Vagina (tissue), 2 donors: ENCODE data around the gene CKB. TPM values are rescaled to one million over a fixed set of nuclear protein-coding genes. Genes with fewer than 3 reads are reported as not detected.

Experiments
- DNase-seq, 2 donors: peaks; one replicate each; pipeline ENCODE4 v3.0.0-alpha.2; 2017; ENCODE audit errors: extremely low spot score in 2 of 2
- H3K27ac ChIP-seq: fragments of 200-600 bp; sonication (generic); one replicate; pipeline ENCODE4 v1.5.1; 2019
- H3K27me3 ChIP-seq: fragments of 200-600 bp; sonication (generic); one replicate; pipeline ENCODE4 v1.5.1; 2019
- H3K36me3 ChIP-seq, 2 donors: fragments of 200-600 bp; sonication (generic); one replicate each; pipeline ENCODE4 v1.5.1; 2017 to 2019
- H3K4me1 ChIP-seq: fragments of 200-600 bp; sonication (generic); one replicate; pipeline ENCODE4 v1.5.1; 2019
- H3K4me3 ChIP-seq, 2 donors: fragments of 200-600 bp; sonication (generic); 1 replicate in 1 of 2; 2 replicates in 1 of 2; pipeline ENCODE4 v1.5.1; 2016 to 2019
- H3K9me3 ChIP-seq: fragments of 200-600 bp; sonication (generic); one replicate; pipeline ENCODE4 v1.5.1; 2019
- POLR2A ChIP-seq, 2 donors: fragments of 450-650 bp; IDR thresholded peaks; one replicate each; pipeline ENCODE4 v1.6.1; 2017; ENCODE audit warnings: antibody characterized with exemption in 2 of 2, mild to moderate bottlenecking in 2 of 2, moderate library complexity in 2 of 2
- POLR2AphosphoS5 ChIP-seq, 2 donors: sonication (generic); formaldehyde crosslinking; IDR thresholded peaks; one replicate each; pipeline ENCODE4 v1.9.0; 2017; ENCODE audit warnings: antibody characterized with exemption in 2 of 2, mild to moderate bottlenecking in 2 of 2, low read depth in 1 of 2; ENCODE audit not compliant: insufficient read depth in 1 of 2
- intact Hi-C: fragments of 100-400 bp; cut with DNase I; formaldehyde crosslinking; loops from one replicate; pipeline ENCODE4 v1.15.1; 2023
- total RNA-seq: library from RNA; depleted of rRNA; stranded (reverse); fragments of >200 nt; gene quantifications from one replicate; pipeline ENCODE4 v1.2.3, GENCODE V29; 2016
- TF ChIP-seq, protein P1 (sequence below), 3 experiments: fragments of 450-650 bp in 2 of 3; fragments of 200-600 bp in 1 of 3; sonication (generic) in 1 of 3; IDR thresholded peaks; one replicate each; pipeline ENCODE4 v1.5.1; 2017 to 2019; ENCODE audit warnings: antibody characterized with exemption in 3 of 3, mild to moderate bottlenecking in 2 of 3, moderate library complexity in 2 of 3

The CKB gene
- total RNA-seq, 1 donor from 2014 or later = 179 TPM

DNA sequence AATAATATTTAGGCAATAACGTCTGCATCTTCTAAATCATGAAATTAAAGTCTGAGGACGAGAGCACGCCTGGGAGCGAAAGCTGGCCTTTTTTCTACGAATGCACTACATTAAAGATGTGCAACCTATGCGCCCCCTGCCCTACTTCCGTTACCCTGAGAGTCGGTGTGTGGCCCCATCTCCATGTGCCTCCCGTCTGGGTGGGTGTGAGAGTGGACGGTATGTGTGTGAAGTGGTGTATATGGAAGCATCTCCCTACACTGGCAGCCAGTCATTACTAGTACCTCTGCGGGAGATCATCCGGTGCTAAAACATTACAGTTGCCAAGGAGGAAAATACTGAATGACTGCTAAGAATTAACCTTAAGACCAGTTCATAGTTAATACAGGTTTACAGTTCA, 19.3 kb downstream of the CKB start:
- Histone ChIP-seq H3K4me3 (no peak overlapping the region), H3K4me1 (peaks cover 11% of the 10 kb centered on the region), H3K27ac (no peak overlapping the region), H3K36me3 (peaks cover 0 to 51% of the 10 kb centered on the region in 2 donors), H3K9me3 (no peaks in the 10 kb centered on the region), H3K27me3 (no peaks in the 10 kb centered on the region)
- DNase-seq = no peak
- intact Hi-C loops = loop anchor here (5.0 kb wide), 1 partner anchor 44 kb away; no protein-coding TSS in a partner anchor
- TF ChIP-seq, protein P1, sequence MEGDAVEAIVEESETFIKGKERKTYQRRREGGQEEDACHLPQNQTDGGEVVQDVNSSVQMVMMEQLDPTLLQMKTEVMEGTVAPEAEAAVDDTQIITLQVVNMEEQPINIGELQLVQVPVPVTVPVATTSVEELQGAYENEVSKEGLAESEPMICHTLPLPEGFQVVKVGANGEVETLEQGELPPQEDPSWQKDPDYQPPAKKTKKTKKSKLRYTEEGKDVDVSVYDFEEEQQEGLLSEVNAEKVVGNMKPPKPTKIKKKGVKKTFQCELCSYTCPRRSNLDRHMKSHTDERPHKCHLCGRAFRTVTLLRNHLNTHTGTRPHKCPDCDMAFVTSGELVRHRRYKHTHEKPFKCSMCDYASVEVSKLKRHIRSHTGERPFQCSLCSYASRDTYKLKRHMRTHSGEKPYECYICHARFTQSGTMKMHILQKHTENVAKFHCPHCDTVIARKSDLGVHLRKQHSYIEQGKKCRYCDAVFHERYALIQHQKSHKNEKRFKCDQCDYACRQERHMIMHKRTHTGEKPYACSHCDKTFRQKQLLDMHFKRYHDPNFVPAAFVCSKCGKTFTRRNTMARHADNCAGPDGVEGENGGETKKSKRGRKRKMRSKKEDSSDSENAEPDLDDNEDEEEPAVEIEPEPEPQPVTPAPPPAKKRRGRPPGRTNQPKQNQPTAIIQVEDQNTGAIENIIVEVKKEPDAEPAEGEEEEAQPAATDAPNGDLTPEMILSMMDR (IDR thresholded peaks at IDR 0.05) = no peak
- TF ChIP-seq POLR2AphosphoS5 (IDR thresholded peaks at IDR 0.05; ENCODE audit: insufficient read depth in 1 of 2, low read depth in 1 of 2) = no peak
- TF ChIP-seq POLR2A (IDR thresholded peaks at IDR 0.05) = no peak

DNA sequence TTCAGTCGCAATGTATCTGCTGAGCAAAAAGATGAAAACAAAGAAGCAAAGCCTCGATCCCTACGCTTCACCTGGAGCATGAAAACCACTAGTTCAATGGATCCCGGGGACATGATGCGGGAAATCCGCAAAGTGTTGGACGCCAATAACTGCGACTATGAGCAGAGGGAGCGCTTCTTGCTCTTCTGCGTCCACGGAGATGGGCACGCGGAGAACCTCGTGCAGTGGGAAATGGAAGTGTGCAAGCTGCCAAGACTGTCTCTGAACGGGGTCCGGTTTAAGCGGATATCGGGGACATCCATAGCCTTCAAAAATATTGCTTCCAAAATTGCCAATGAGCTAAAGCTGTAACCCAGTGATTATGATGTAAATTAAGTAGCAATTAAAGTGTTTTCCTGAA, 19.8 kb downstream of the CKB start:
- Histone ChIP-seq H3K4me3 (no peak overlapping the region), H3K4me1 (peaks cover 11% of the 10 kb centered on the region), H3K27ac (no peak overlapping the region), H3K27me3 (no peaks in the 10 kb centered on the region), H3K36me3 (peaks cover 0 to 54% of the 10 kb centered on the region in 2 donors), H3K9me3 (no peaks in the 10 kb centered on the region)
- DNase-seq = no peak
- intact Hi-C loops = loop anchor here (5.0 kb wide), 1 partner anchor 44 kb away; no protein-coding TSS in a partner anchor
- no peak for TF ChIP-seq POLR2AphosphoS5 (IDR thresholded peaks at IDR 0.05; ENCODE audit: insufficient read depth in 1 of 2, low read depth in 1 of 2)
- TF ChIP-seq, protein P1 (IDR thresholded peaks at IDR 0.05) = no peak
- TF ChIP-seq POLR2A (IDR thresholded peaks at IDR 0.05) = no peak

DNA sequence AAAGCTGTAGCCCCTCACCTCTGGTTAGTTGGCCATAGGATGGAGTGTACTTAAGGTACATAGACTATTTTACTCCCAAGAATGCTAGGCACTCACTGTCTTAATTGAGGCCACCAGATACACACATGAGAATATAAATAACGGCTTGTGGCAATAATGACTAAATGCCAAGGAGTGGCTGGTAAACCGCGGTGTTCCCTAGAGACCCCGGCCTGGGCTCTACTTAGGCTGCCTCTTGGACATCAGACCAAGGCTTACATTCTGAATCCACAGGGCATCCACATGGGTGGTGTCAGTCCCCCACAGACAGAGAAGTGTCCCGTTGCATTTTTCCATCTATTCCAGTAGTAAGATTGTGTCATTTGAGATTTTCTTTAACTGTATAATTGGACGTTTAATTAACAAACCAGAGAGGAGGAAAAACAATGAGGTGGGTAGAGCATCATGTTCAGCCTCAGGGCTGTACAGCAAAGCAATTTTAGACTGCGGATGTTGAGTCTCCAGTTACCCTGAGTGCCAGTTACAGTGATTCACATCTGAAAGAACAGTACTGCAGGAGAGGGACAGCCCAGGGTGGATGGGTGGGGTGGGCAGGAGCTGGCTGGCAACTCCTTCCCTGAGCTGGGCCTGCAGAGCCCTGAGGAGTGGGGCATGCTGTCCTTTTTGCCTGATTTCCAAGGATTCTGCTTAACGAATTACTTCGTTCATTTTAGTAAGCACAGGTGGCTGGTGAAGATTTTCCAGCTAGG, 20.5 kb downstream of the CKB start:
- peaks cover 0 to 56% of the 10 kb centered on the region in 2 donors for H3K36me3 ChIP-seq
- no peaks in the 10 kb centered on the region for H3K9me3 ChIP-seq
- DNase-seq = no peak
- H3K4me1 ChIP-seq = peaks cover 11% of the 10 kb centered on the region
- no peaks in the 10 kb centered on the region for H3K27me3 ChIP-seq
- H3K27ac ChIP-seq = no peak overlapping the region
- no peak for TF ChIP-seq POLR2AphosphoS5 (IDR thresholded peaks at IDR 0.05; ENCODE audit: insufficient read depth in 1 of 2, low read depth in 1 of 2)
- no peak for TF ChIP-seq POLR2A (IDR thresholded peaks at IDR 0.05)
- TF ChIP-seq, protein P1 (IDR thresholded peaks at IDR 0.05) = no peak
- H3K4me3 ChIP-seq = no peak overlapping the region
- intact Hi-C loops = loop anchor here (5.0 kb wide), 1 partner anchor 45 kb away; no protein-coding TSS in a partner anchor

DNA sequence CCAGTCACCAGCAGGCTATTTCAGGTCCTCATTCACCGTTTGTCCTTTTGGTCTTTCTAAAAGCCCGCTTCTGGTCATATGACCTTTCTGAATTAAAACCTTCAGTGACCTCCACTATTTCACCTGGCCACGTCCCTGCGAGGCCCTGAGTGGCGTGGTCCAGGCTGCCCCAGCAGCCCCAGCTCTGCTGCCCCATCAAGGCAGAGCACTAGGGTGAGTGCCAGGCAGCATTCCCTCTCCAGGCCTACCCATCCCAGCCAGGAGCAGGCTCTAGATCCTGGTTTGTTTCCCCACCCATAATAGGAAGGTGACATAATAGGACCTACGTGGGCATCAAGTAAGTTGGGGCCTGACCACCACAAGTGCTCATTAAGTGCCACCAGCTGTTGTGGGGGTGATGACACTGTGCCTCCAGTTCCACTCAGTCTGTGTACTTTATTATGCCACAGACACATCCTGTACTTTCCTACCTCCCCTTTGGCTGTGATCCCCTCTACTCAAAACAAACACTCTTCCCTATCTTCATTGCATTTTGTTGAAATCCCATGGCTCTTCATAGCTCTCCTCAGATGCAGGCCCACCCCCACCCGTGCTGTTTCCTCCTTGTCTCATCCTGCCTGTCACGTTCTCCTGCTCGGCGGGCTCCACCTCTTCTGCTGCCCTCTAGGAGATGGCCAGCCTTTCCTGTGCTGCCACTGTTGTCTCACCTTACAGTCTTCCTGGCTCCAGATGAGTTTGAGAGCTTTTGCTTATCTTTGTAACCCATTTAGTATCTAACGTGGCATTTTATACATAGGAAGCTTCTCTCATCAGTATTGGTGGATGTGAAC, 21.4 kb downstream of the CKB start:
- H3K4me3 ChIP-seq = no peak overlapping the region
- DNase-seq = no peak
- H3K27ac ChIP-seq = no peak overlapping the region
- intact Hi-C loops = loop anchor here (5.0 kb wide), 1 partner anchor 46 kb away; no protein-coding TSS in a partner anchor
- TF ChIP-seq POLR2A (IDR thresholded peaks at IDR 0.05) (no peak), POLR2AphosphoS5 (IDR thresholded peaks at IDR 0.05; ENCODE audit: insufficient read depth in 1 of 2, low read depth in 1 of 2) (no peak)
- TF ChIP-seq, protein P1 (IDR thresholded peaks at IDR 0.05) = no peak
- no peaks in the 10 kb centered on the region for H3K27me3 ChIP-seq
- H3K9me3 ChIP-seq = no peaks in the 10 kb centered on the region
- H3K36me3 ChIP-seq = peaks cover 0 to 56% of the 10 kb centered on the region in 2 donors
- peaks cover 11% of the 10 kb centered on the region for H3K4me1 ChIP-seq
